Large intestine (tissue), 3 donors: ENCODE measurements around the gene NELFB. TPM values are rescaled to one million over a fixed set of nuclear protein-coding genes. Genes with fewer than 3 reads are reported as not detected.
A peak's percentile ranks its signal among the peaks of the same experiment; 100 is the strongest.

Source experiments
- DNase-seq, 2 donors: peaks; one replicate each; pipeline versions ENCODE4 v3.0.0 to v3.0.0-alpha.2; 2013
- H3K27ac ChIP-seq: one replicate; pipeline ENCODE4 v1.5.1; 2013; ENCODE audit warnings: low read length
- H3K27me3 ChIP-seq: 2 replicates; pipeline ENCODE4 v1.6.1; 2013; ENCODE audit warnings: low read length; ENCODE audit not compliant: control insufficient read depth, insufficient read depth
- H3K36me3 ChIP-seq: 2 replicates; pipeline ENCODE4 v1.6.1; 2013; ENCODE audit warnings: low read length; ENCODE audit not compliant: control insufficient read depth, insufficient read depth
- H3K4me1 ChIP-seq: one replicate; pipeline ENCODE4 v1.6.1; 2013; ENCODE audit warnings: low read length; ENCODE audit not compliant: control insufficient read depth, insufficient read depth
- H3K4me3 ChIP-seq: one replicate; pipeline ENCODE4 v1.5.1; 2013; ENCODE audit warnings: low read length
- H3K9me3 ChIP-seq: one replicate; pipeline ENCODE4 v1.6.1; 2013; ENCODE audit warnings: mild to moderate bottlenecking, low read depth, low read length, moderate library complexity; ENCODE audit not compliant: control insufficient read depth
- WGBS: methylation state at CpG from one replicate; pipeline ENCODE4 v1.1.5; 2013; ENCODE audit warnings: low lambda C conversion rate; ENCODE audit not compliant: insufficient coverage; 5-methylcytosine and 5-hydroxymethylcytosine counted together
- polyA plus RNA-seq: library from polyadenylated mRNA; unstranded; fragments of 120-200 nt; gene quantifications from one replicate; pipeline ENCODE4 v1.2.1, GENCODE V29; 2013

NELFB gene
- polyA plus RNA-seq, 1 donor = 45.9 TPM

GRCh38 chr9:137272241-137273094 is 17.3 kb downstream of the NELFB start:
- Histone ChIP-seq H3K9me3 (peaks cover 13% of the 10 kb centered on the region), H3K36me3 (peaks cover 53% of the 10 kb centered on the region), H3K4me1 (peaks cover 24% of the 10 kb centered on the region), H3K4me3 (no peak overlapping the region), H3K27me3 (peaks cover under 1% of the 10 kb centered on the region), H3K27ac (no peak overlapping the region)
- WGBS = no CpG with 5 or more reads among the region's 39 CpGs
- DNase-seq = peak in 1 of 2 donors; percentile 1

- peak in 1 of 2 donors; percentile 1 for DNase-seq
- peaks cover 48% of the 10 kb centered on the region for H3K36me3 ChIP-seq
- H3K4me3 ChIP-seq = no peak overlapping the region
- H3K27ac ChIP-seq = no peak overlapping the region
- H3K9me3 ChIP-seq = peaks cover 15% of the 10 kb centered on the region
- H3K27me3 ChIP-seq = peaks cover 6% of the 10 kb centered on the region
- H3K4me1 ChIP-seq = peaks cover 24% of the 10 kb centered on the region
- no CpG with 5 or more reads among the region's 13 CpGs for WGBS
Observed at GRCh38 chr9:137273095-137273490, 18.0 kb downstream of the NELFB start.

GRCh38 chr9:137273611-137274320 is 18.6 kb downstream of the NELFB start:
- H3K9me3 ChIP-seq = peaks cover 16% of the 10 kb centered on the region
- H3K27me3 ChIP-seq = peaks cover 7% of the 10 kb centered on the region
- H3K27ac ChIP-seq = no peak overlapping the region
- peaks cover 43% of the 10 kb centered on the region for H3K36me3 ChIP-seq
- H3K4me3 ChIP-seq = no peak overlapping the region
- DNase-seq = no peak
- WGBS = no CpG with 5 or more reads among the region's 15 CpGs
- H3K4me1 ChIP-seq = peaks cover 24% of the 10 kb centered on the region

GRCh38 chr9:137275203-137275587 is 20.1 kb downstream of the NELFB start:
- DNase-seq = no peak
- peaks cover 35% of the 10 kb centered on the region for H3K36me3 ChIP-seq
- H3K27ac ChIP-seq = no peak overlapping the region
- peaks cover 22% of the 10 kb centered on the region for H3K9me3 ChIP-seq
- no peak overlapping the region for H3K4me3 ChIP-seq
- H3K27me3 ChIP-seq = peaks cover 15% of the 10 kb centered on the region
- no CpG with 5 or more reads among the region's 10 CpGs for WGBS
- peaks cover 29% of the 10 kb centered on the region for H3K4me1 ChIP-seq

- Histone ChIP-seq H3K36me3 (peaks cover 34% of the 10 kb centered on the region), H3K9me3 (peaks cover 28% of the 10 kb centered on the region), H3K27ac (peak overlapping the region; percentile 71), H3K27me3 (peaks cover 20% of the 10 kb centered on the region), H3K4me3 (no peak overlapping the region), H3K4me1 (peaks cover 35% of the 10 kb centered on the region)
- no peak for DNase-seq
- WGBS = 60% methylated on average over 2 of the region's 24 CpGs
Observed at GRCh38 chr9:137275588-137276472, 20.7 kb downstream of the NELFB start.

GRCh38 chr9:137276473-137277328 is 21.6 kb downstream of the NELFB start:
- peaks cover 35% of the 10 kb centered on the region for H3K4me1 ChIP-seq
- DNase-seq = peak in 1 of 2 donors; percentile 88
- peaks cover 20% of the 10 kb centered on the region for H3K27me3 ChIP-seq
- WGBS = 20% methylated on average over 1 of the region's 30 CpGs
- H3K9me3 ChIP-seq = peaks cover 25% of the 10 kb centered on the region
- peak overlapping the region; percentile 71 for H3K4me3 ChIP-seq
- H3K27ac ChIP-seq = peak overlapping the region; percentile 71
- peaks cover 28% of the 10 kb centered on the region for H3K36me3 ChIP-seq

- peaks cover 20% of the 10 kb centered on the region for H3K27me3 ChIP-seq
- DNase-seq = peak; percentile 81 to 92
- no CpG with 5 or more reads among the region's 25 CpGs for WGBS
- H3K27ac ChIP-seq = peak within 1 kb of the TSS; percentile 71
- H3K9me3 ChIP-seq = peaks cover 22% of the 10 kb centered on the region
- H3K36me3 ChIP-seq = peaks cover 20% of the 10 kb centered on the region
- peak within 1 kb of the TSS; percentile 71 for H3K4me3 ChIP-seq
- peaks cover 35% of the 10 kb centered on the region for H3K4me1 ChIP-seq
Observed at GRCh38 chr9:137277329-137278041, 22.4 kb downstream of the NELFB start, which contains the start of gene TOR4A. TSS of gene TOR4A (plus strand) at chr9:137277726. CDS start at chr9:137278690, 964 bp downstream.

GRCh38 chr9:137278061-137278701 is 23.1 kb downstream of the NELFB start:
- DNase-seq = peak in 1 of 2 donors; percentile 53
- no CpG with 5 or more reads among the region's 54 CpGs for WGBS
- Histone ChIP-seq H3K27me3 (peaks cover 20% of the 10 kb centered on the region), H3K36me3 (peaks cover 14% of the 10 kb centered on the region), H3K9me3 (peaks cover 17% of the 10 kb centered on the region), H3K27ac (peak overlapping the region; percentile 71), H3K4me1 (peaks cover 35% of the 10 kb centered on the region), H3K4me3 (peak overlapping the region; percentile 71)
